Gastroesophageal sphincter (tissue), 3 donors: ENCODE results near the gene TMEM45A.

Experiments used
- POLR2A ChIP-seq, 2 donors: fragments of 450-650 bp; IDR thresholded peaks; one replicate each; pipeline ENCODE4 v1.6.1; 2017; ENCODE audit warnings: antibody characterized with exemption in 2 of 2, mild to moderate bottlenecking in 2 of 2, moderate library complexity in 1 of 2
- POLR2AphosphoS5 ChIP-seq: sonication (generic); formaldehyde crosslinking; IDR thresholded peaks from one replicate; pipeline ENCODE4 v1.6.1; 2017; ENCODE audit warnings: antibody characterized with exemption
- TF ChIP-seq, protein P1 (sequence below), 4 experiments: fragments of 200-600 bp in 2 of 4; fragments of 450-650 bp in 2 of 4; sonication (generic) in 1 of 4; IDR thresholded peaks; one replicate each; pipeline ENCODE4 v1.5.1; 2017 to 2019; ENCODE audit warnings: antibody characterized with exemption in 4 of 4, mild to moderate bottlenecking in 2 of 4, moderate library complexity in 2 of 4

DNA sequence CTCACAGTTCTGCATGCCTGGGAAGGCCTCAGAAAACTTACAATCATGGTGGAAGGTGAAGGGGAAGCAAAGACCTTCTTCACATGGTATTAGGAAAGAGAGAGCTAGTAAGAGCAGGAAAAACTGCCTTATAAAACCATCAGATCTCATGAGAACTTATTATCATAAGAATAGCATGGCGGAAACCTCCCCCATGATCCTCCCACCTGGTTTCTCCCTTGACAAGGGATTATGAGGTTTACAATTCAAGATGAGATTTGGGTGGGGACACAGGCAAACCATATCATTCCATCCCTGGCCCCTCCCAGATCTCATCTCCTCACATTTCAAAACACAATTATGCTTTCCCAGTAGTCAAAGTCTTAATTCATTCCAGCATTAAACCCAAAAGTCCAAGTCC is 34.6 kb upstream of the TMEM45A start:
- TF ChIP-seq POLR2AphosphoS5 (no peak), POLR2A (IDR thresholded peaks at IDR 0.05) (no peak)
- TF ChIP-seq, protein P1, sequence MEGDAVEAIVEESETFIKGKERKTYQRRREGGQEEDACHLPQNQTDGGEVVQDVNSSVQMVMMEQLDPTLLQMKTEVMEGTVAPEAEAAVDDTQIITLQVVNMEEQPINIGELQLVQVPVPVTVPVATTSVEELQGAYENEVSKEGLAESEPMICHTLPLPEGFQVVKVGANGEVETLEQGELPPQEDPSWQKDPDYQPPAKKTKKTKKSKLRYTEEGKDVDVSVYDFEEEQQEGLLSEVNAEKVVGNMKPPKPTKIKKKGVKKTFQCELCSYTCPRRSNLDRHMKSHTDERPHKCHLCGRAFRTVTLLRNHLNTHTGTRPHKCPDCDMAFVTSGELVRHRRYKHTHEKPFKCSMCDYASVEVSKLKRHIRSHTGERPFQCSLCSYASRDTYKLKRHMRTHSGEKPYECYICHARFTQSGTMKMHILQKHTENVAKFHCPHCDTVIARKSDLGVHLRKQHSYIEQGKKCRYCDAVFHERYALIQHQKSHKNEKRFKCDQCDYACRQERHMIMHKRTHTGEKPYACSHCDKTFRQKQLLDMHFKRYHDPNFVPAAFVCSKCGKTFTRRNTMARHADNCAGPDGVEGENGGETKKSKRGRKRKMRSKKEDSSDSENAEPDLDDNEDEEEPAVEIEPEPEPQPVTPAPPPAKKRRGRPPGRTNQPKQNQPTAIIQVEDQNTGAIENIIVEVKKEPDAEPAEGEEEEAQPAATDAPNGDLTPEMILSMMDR (IDR thresholded peaks at IDR 0.05), result no peak
